GM19397 (cell line): ENCODE results near the gene ZNF45.
A peak's percentile ranks its signal among the peaks of the same experiment; 100 is the strongest.
"Not testable (repeated sequence)": the region's sequence is repeated elsewhere in the genome, so short reads cannot be mapped to it uniquely, and the experiment has no call there.

Experiments used
- ATAC-seq: cut with Tn5 transposase; IDR thresholded peaks from one replicate; pipeline ENCODE4 v1.9.1; 2021; ENCODE audit warnings: mild to moderate bottlenecking, moderate library complexity; ENCODE audit not compliant: unreplicated experiment

Gene ZNF45

DNA sequence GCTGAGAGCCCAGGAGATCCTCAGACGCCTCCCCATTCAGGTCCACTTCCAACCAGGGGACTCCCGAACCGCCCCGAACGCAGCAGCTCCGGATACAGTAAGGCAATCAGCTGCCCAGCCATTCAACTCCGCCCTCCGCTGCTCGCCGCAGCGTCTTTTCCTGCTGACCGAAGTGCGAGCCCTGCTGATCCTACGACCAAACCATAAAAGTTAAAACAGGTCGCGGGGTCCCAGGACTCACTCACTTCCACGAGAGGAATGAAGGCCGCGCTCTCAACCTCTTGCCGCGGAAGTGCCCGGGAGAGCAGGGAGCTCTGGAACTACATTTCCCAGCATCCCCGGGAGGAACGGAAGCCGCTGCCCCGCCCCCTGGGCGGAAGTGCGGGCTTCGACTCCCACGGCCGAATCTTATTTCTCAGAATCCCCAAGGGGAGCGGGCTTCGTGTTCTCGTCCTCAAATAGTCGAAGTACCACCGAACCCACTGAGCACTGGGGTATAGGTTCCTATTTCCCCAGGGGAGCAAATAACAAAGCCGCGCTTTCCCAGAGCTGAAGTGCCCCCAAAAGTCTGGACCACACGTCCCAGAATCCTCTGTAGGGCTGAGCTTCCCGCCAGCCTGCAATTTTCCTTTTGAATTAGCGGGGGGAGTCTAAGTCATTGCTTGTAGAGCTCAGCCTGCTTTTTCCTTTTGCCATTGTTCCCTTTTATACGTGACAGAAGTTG, at the start of gene ZNF45:
Gene ZNF45 (minus strand): TSS at position 298 of the 724 bp plus-strand sequence. CDS start 13,097 bp downstream, outside the sequence.
- ATAC-seq = peak; percentile 96

DNA sequence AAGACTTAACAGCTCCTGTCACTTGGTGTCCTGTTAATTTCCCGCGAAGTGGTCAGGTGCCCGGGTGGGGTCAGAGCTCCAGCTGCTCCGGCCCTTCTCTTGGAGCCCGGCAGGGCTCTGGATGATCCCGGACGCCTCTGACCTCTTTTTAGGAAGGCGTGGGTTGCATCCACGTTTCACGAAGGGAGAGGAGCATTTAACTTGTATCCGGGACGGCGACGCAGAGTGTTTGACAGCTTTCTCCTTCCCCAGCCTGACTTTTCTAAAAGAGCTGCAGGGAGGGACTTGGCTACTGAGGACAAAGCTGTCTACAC, 49.6 kb upstream of the ZNF45 start:
- no peak for ATAC-seq

DNA sequence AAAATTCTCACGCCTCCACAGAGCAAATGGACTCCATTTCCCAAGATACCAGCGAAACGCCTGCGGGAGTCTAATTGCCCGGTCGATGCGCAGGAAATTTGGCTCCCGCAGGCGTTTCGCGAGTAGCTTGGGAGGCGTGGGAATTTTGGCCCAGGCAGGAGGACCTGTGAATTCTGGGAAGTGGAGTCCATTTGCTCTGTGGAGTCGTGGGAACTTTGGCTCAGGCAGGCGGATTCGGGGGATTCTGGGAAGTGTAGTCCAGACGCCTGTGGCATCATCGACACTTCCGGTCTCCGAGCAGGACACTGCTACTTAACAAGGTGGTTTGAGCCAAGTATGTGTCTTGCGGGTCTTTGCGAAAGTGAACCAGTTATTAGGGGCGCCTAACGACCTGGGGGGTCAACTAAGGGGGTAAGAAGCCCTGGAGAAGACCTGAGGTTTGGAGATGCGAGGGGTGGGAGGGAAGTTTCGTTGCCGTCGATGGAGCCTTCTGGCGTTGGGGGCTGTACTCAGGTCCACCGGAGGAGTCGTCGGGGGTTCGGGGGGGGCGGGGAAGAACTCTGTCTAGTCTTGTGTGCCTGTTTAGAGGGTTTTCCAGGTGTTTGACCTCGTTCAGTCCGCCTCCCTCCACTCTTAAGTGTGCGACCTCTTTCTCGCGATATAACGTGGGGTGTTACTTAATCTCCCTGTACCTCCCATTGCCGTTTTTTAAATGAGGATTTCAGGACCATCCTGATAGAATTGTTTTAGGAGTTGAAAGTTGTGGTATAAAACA, 49.0 kb upstream of the ZNF45 start, which contains the start of gene ZNF155:
Gene ZNF155 (plus strand): TSS at position 277 of the 775 bp plus-strand sequence. CDS start 4,356 bp downstream, outside the sequence.
- peak; percentile 97 for ATAC-seq

DNA sequence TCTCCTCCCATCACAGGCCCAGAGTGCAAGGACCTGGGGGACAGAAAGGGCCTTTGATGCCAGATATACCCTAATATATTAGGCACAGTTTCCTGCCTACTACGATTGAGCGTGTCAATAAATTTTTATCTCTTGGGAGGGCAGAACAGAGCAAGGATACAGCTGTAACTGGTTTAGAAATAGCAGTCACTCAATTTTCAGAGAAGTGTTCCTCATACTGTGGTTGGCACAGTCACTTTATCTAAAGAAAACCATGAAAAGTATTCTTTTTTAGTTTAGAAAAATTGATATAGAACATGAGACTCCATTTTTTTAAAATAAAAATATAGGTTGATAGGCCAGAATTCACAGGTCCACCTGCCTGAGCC, 48.4 kb upstream of the ZNF45 start:
- ATAC-seq = peak; percentile 13

DNA sequence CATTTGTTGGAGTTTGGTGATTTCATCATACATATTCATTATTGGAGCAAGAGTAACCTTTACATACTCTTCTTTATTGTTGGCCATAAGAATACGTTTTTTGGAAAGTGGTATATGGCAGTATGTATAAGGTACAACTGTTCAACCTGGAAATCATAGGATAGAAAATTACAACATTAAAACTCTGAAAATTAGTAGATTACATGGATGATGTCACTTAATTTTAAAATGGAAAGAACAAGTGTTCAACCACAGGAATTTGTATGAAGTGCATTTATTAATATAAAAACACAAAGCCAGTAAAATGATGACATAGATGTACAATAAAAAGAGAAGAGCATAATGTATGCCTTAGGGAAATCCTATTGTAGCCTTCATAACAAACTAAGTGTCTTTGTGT, 41.6 kb upstream of the ZNF45 start:
- no peak for ATAC-seq

DNA sequence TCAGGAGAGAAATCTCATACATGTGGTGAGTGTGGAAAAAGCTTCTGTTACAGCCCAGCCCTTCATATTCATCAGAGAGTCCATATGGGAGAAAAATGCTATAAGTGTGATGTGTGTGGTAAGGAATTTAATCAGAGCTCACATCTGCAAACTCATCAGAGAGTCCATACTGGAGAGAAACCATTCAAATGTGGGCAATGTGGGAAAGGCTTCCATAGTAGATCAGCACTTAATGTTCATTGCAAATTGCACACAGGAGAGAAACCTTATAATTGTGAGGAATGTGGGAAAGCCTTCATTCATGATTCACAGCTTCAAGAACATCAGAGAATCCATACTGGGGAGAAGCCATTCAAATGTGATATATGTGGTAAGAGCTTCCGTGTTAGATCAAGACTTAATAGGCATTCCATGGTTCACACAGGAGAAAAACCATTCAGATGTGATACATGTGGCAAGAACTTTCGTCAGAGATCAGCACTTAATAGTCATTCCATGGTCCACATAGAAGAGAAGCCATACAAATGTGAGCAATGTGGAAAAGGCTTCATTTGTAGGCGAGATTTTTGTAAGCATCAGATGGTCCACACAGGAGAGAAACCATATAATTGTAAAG, 31.1 kb upstream of the ZNF45 start:
- no peak for ATAC-seq

DNA sequence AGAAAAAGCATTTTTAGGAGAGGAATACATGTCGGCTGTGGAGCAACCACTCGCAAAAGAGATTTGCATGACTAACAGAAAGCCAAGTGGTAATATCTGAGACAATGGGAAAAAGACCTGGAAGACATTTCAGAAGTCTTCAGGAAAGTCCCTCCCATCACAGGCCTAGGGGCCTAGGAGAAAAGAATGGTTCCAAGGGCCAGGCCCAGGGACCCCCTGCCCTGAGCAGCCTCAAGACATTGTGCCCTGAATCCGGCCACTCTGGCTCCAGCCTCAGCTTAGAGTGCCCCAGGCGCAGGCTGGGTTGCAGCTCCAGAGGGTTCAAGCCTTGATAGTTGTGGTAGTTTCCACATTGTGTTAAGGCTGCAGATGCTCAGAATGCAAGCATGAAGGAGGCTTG, 25.3 kb upstream of the ZNF45 start:
- ATAC-seq = no peak

DNA sequence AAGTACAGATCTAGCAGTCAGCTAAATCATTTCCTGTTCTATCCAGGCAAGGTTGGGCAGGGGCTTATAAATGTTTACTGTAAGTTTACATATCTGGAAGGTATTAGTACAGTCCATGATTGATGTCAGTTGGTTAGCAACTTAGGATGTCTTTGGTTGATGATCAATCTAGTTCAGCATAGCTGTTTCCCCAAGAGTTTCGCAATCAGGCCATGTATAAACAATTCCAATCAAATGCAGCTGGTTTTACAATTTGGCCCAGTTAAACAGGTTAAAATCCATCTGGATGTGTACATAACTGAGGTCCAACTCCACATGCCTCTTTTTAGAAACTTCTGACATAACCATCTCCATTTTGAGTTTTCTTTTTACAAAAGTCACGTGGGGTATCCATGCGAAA, 22.8 kb upstream of the ZNF45 start:
- no peak for ATAC-seq

DNA sequence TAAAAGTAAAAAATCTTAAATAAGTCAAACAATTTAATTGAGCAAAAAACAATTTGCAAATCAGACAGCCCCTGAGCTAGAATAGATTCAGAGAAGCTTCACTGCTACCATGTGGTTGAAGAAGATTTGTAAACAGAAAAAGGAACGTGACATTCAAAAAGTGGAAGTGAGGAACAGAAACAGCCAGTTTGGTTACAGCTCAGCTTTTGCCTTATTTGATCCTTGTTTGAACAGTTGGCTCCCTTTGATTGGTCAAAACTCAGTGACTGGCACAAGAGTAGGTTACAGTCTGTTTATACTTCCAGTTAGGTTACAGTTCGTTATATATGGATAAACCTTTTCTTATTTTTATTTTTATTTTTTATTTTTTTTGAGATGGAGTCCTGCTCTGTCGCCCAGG, 21.7 kb upstream of the ZNF45 start:
- ATAC-seq = no peak

DNA sequence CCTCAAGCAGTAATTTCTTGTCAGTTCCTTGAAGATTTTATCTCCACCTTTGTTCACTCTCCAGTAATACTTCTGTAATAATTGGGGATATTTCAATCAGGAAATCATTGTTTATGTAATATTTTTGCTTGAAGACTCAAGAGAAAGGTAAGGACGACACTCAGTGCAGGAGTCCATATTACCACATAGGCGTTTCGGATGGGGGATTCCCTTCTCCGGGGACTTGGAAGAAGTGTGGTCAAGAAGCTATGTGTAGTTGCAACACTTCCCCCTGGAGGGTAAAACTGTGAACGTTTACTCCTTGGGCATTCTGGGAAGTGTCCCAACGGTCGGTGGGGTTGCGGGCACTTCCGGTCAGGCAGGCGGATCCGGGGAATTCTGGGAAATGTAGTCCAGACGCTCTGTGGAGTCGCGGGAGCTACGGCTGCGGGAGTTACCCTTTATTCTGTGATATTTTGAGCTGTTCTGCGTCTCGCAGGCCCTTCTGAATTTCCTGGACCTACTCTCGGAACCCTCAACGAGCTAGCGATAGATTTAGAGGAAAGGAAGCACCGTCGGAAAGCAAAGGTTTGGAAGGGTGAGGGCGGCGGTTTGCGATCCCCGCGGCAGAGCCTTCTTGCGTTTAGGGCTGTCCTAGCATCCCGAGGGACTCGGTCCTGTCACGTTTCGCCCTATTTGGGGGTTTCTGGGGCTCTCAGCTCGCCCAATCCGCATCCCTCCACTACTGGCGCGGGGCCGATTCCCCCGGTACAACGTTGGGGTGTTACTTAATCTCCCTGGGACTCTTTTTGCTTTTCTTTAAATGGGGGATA, 16.0 kb upstream of the ZNF45 start, which contains the start of gene ZNF221:
Gene ZNF221 (plus strand): TSS at position 395 of the 812 bp plus-strand sequence. CDS start 11,499 bp downstream, outside the sequence.
- ATAC-seq = peak; percentile 98

DNA sequence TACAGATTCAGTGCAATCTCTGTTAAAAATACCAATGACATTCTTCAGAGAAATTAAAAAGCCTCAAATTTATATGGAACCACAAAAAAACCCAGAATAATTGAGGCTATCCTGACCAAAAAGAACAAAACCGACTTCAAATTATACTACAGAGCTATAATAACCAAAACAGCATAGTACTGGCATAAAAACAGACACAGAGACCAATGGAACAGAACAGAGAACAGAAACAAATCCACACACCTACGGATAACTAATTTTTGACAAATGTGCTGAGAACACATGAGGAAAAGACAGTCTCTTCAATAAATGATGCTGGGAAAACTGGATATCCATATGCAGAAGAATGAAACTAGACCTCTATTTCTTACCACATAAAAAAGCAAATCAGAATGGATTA, 14.7 kb upstream of the ZNF45 start:
- ATAC-seq = not testable (repeated sequence)

DNA sequence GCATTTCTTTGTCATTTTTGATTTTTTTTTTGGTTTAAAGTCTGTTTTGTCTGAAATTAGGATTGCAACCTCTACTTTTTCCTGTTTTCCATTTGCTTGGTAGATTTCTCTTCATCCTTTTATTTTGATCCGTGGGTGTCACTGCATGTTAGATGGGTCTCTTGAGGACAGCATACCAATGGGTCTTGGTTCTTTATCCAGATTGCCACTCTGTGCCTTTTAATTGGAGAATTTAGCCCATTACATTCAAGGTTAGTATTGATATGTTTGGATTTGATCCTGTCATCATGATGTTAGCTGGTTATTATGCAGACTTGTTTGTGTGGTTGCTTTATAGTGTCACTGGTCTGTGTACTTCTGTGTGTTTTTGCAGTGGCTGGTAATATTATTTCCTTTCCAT, 12.3 kb upstream of the ZNF45 start:
- ATAC-seq = not testable (repeated sequence)

DNA sequence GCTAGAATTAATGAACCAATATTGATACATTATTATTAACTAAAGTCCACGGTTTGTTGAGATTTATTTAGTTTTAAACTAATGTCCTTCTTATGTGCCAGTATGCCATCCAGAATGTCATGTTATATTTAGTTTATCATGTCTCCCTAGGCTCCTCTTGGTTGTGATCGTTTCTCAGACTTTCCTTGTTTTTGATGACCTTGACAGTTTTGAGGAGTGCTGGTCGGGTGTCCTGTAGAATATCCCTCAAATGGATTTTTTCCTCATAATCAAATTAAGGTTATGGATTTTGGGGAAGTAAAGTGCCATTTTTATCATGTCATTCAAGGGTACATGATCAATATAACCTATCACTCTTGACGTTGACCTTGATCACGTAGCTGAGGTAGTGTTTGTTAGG, 6.1 kb upstream of the ZNF45 start:
- ATAC-seq = no peak

DNA sequence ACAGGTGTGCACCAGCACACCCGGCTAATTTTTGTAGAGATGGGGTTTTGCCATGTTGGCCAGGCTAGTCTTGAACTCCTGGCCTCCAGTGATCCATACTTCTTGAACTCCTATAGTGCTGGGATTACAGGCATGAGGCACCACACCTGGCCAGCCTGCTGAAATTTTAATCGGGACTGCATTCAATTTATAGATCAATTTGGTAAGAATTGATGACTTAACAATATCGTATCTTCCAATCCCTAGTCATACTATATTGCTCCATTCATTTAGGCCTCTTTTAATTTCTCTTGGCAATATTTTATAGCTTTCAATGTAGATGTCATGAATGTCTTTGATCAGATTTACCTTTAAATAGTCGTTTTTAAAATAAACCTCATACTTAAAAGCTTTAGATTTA, 5.6 kb upstream of the ZNF45 start:
- ATAC-seq = no peak

DNA sequence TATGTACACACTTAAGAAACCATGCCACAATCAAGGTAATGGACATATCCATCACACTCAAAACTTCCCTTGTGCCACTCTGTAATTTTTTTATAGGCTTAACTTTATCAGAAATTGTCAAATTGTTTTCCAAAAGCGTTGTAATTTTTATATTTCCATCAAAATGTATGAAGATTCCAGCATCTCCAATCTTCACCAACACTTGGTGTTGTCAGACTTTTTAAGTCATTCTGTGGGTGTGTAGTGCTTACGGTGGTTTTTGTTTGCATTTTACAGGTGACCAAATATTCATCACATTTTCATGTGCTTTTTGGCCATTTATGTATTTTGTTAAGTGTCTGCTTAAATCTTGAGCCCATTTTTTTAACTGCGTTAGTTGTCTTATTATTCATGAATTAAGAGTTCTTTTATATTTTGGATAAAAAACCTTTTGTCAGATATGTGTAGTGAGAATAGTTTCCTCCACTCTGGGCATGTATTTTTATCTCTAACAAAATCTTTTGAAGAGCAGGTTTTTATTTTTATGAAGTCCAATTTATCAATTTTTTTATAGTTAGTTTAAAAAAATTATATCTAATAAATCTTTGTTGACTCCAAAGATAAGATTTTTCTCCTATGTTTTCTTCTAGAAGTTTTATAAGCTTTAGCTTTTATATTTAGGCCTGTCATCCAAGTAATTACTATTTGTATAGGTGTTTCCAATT, 4.6 kb upstream of the ZNF45 start:
- ATAC-seq = no peak

DNA sequence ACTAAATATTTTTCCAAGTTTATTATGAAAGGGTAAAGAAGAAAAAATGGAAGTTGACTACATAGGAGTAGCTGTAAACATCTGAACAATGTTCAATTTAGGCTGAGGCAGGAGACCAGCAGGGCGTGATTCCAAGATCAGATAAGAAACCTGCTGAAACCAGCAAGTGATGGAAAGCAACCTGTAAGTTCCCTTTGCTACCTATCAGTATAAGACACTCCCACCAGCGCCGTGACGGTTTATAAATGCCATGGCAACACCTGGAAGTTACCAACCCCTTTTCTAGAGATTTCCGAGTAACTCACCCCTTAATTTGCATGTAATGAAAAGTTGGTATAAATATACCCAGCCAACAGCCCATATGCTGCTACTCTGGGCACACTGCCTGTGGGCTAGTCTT, 1.1 kb upstream of the ZNF45 start:
- no peak for ATAC-seq

DNA sequence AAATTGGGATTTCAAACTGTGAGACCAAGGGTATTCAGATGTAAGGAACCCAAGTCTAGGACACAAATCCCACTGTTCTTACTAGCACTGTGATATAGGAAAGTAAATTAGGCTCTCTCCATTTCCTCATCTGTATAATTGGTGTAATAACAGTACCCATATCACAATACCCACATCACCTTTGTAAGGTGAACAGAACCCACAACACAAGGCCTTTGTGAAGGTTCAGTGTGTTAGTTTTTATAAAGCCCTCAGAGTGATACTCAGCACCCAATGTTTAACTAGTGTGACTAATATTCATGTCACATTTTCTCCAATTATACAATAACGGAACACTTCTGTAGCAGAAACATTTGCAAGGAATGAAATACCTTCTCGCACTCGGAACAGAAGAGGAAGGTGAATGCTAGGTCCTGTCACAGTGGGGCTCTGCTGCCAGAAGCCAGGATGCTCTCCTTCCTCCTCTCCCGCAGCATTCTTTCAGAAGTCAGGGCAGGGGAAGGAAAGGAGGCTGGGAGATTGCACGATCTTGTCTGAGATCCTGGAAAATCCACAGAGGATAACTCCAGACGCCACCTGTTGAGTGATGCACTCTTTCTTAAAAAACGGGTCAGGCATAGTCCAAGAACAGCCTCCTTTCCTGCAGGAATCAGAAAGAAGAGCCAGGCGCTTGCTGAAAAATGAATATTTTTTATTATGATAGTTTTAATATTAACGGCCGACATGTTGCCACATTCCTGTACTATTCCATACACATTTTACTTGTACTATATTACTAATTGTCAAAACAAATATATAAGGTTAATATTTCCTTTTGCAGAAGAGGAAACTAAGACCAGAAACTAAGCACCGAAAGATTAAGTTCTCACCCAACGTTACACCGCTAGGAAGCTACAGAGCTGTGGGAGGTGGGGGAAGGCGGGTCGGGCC, 762 bp downstream of the ZNF45 start:
- ATAC-seq = no peak

DNA sequence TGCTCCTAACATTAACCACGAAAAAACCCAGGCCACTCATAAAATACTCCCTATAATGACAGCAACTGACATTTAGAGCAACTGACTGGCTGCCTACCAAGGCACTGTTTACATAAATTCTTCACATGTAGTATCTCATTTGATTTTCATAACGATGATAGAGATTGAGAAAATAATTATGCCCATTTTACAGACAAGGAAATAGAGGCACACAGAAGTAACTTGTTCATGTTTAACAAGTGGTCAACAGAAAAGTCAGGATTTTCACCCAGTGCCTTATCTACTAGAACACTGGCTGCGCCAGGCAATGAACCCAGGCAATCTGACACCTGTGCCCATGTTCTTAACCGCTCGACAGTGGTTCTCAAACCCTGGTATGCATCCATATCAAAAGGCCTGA, 6.3 kb downstream of the ZNF45 start:
- no peak for ATAC-seq

DNA sequence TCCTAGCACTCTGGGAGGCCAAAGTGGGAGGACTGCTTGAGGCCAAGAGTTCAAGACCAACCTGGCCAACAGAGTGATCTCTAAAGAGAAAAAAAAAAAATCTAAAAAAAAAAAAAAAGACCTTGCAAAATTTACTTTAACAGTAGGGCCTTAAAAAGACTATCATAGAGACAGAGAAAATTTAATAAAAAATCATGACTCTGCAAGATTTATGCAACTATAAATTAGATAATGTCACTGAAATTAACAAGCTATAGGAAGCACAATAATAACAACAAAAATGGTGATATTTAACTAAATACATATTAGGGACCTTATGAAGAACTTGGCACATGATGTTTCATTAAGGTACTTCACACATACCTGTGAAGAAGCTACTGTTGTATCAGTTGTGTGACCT, 11.2 kb downstream of the ZNF45 start:
- no peak for ATAC-seq
